WI38 (cell line): ENCODE data around the gene NAA60.

Experiments
- H3K4me3 ChIP-seq: 2 replicates; pipeline ENCODE4 v1.5.1; 2011; ENCODE audit warnings: low read depth, mild to moderate bottlenecking, control low read depth, low read length
- CTCF ChIP-seq: IDR thresholded peaks from 2 replicates; pipeline ENCODE4 v1.5.1; 2012; ENCODE audit warnings: low read depth, mild to moderate bottlenecking, control low read depth, low read length

NAA60 gene

GRCh38 chr16:3443108-3444031, at the start of gene NAA60, which contains the start of gene ZNF597:
TSS of gene NAA60 (plus strand) at chr16:3443680. CDS start at chr16:3476228, 32,548 bp downstream.
TSS of gene ZNF597 (minus strand) at chr16:3443504. CDS start at chr16:3443153, 351 bp downstream.
- no peak for TF ChIP-seq CTCF
- H3K4me3 ChIP-seq: peak within 1 kb of the TSS; percentile 76

GRCh38 chr16:3400446-3400778, 43.1 kb upstream of the NAA60 start:
- no peak for TF ChIP-seq CTCF

GRCh38 chr16:3400779-3401688, 42.4 kb upstream of the NAA60 start, which contains the start of the genes ZNF174 and ZSCAN32:
TSS of gene ZNF174 (plus strand) at chr16:3401215. CDS start at chr16:3402005, 790 bp downstream.
TSS of gene ZSCAN32 (minus strand) at chr16:3401004. CDS start at chr16:3397557, 3,447 bp downstream.
- TF ChIP-seq CTCF: no peak
- H3K4me3 ChIP-seq: peak within 1 kb of the TSS; percentile 78

More at GRCh38 chr16:3400446-3400778, 43.1 kb upstream of the NAA60 start:
- H3K4me3 ChIP-seq: peak overlapping the region; percentile 78

- no peak for TF ChIP-seq CTCF
- H3K4me3 ChIP-seq: peak overlapping the region; percentile 78
Measured at GRCh38 chr16:3401719-3402397, 41.6 kb upstream of the NAA60 start.

- TF ChIP-seq CTCF: no peak
Measured at GRCh38 chr16:3408561-3409197, 34.8 kb upstream of the NAA60 start.

GRCh38 chr16:3413730-3414379, 29.6 kb upstream of the NAA60 start:
- TF ChIP-seq CTCF: no peak

More at GRCh38 chr16:3408561-3409197, 34.8 kb upstream of the NAA60 start:
- no peak overlapping the region for H3K4me3 ChIP-seq

More at GRCh38 chr16:3413730-3414379, 29.6 kb upstream of the NAA60 start:
- no peak overlapping the region for H3K4me3 ChIP-seq
